ENCODE data around the gene SLC10A6. TPM values are rescaled to one million over a fixed set of nuclear protein-coding genes. Genes with fewer than 3 reads are reported as not detected.

The SLC10A6 gene
- total RNA-seq, 6 experiments from 2014 or later: 0.17 to 0.26 (median 0.19) TPM; not detected in 3

GRCh38 chr4:86835677-86836076 lies 13.5 kb downstream of the SLC10A6 start:
- Histone ChIP-seq H3K36me3 (no peaks in the 10 kb centered on the region), H3K27me3 (no peaks in the 10 kb centered on the region), H3K4me1 (no peaks in the 10 kb centered on the region), H3K4me3 (no peak overlapping the region), H3K9me3 (no peaks in the 10 kb centered on the region), H3K27ac (no peak overlapping the region)
- DNase-seq: no peak
- WGBS (ENCODE audit: insufficient coverage, low coverage, low lambda C conversion rate, missing lambda C conversion rate): 57% methylated on average over 3 of the region's 3 CpGs
- intact Hi-C loops (cut with DNase I): no loop called here
- TF ChIP-seq POLR2A (IDR thresholded peaks at IDR 0.05): no peak
- no peak for ATAC-seq

- H3K27ac ChIP-seq: no peak overlapping the region
- H3K4me1 ChIP-seq: no peaks in the 10 kb centered on the region
- H3K36me3 ChIP-seq: no peaks in the 10 kb centered on the region
- intact Hi-C loops (cut with DNase I): no loop called here
- no peak for DNase-seq
- no peaks in the 10 kb centered on the region for H3K9me3 ChIP-seq
- H3K27me3 ChIP-seq: no peaks in the 10 kb centered on the region
- TF ChIP-seq CTCF (IDR thresholded peaks at IDR 0.05) (no peak), POLR2A (IDR thresholded peaks at IDR 0.05) (no peak)
- WGBS (ENCODE audit: insufficient coverage, low coverage, low lambda C conversion rate, missing lambda C conversion rate): 94% methylated on average over 3 of the region's 3 CpGs
- no peak overlapping the region for H3K4me3 ChIP-seq
- no peak for ATAC-seq
Observed at GRCh38 chr4:86834901-86835300, 14.3 kb downstream of the SLC10A6 start.

- WGBS (ENCODE audit: insufficient coverage, low coverage, low lambda C conversion rate, missing lambda C conversion rate): 100% methylated on average over 1 of the region's 1 CpG
- intact Hi-C loops (cut with DNase I): no loop called here
- TF ChIP-seq POLR2A (IDR thresholded peaks at IDR 0.05) (no peak), CTCF (IDR thresholded peaks at IDR 0.05) (no peak)
- no peaks in the 10 kb centered on the region for H3K27me3 ChIP-seq
- H3K27ac ChIP-seq: no peak overlapping the region
- DNase-seq (no peak), ATAC-seq (no peak)
- H3K4me1 ChIP-seq: no peaks in the 10 kb centered on the region
- H3K9me3 ChIP-seq: no peaks in the 10 kb centered on the region
- no peak overlapping the region for H3K4me3 ChIP-seq
- no peaks in the 10 kb centered on the region for H3K36me3 ChIP-seq
Observed at GRCh38 chr4:86833615-86834014, 15.6 kb downstream of the SLC10A6 start.

- WGBS (ENCODE audit: insufficient coverage, low coverage, low lambda C conversion rate, missing lambda C conversion rate): 72% methylated on average over 4 of the region's 5 CpGs
- Histone ChIP-seq H3K27me3 (no peaks in the 10 kb centered on the region), H3K27ac (no peak overlapping the region), H3K4me3 (no peak overlapping the region), H3K36me3 (no peaks in the 10 kb centered on the region), H3K9me3 (no peaks in the 10 kb centered on the region), H3K4me1 (no peaks in the 10 kb centered on the region)
- no peak for ATAC-seq
- DNase-seq: no peak
- intact Hi-C loops (cut with DNase I): no loop called here
- TF ChIP-seq POLR2A (IDR thresholded peaks at IDR 0.05) (no peak), CTCF (IDR thresholded peaks at IDR 0.05) (no peak)
Observed at GRCh38 chr4:86831262-86832130, 17.7 kb downstream of the SLC10A6 start.

GRCh38 chr4:86825511-86825910 lies 23.7 kb downstream of the SLC10A6 start:
- 71% methylated on average over 3 of the region's 3 CpGs for WGBS (ENCODE audit: insufficient coverage, low coverage, low lambda C conversion rate, missing lambda C conversion rate)
- no peak overlapping the region for H3K4me3 ChIP-seq
- no peak overlapping the region for H3K27ac ChIP-seq

More at GRCh38 chr4:86825511-86825910, 23.7 kb downstream of the SLC10A6 start:
- no peak for TF ChIP-seq POLR2A (IDR thresholded peaks at IDR 0.05)
- no peak for TF ChIP-seq CTCF (IDR thresholded peaks at IDR 0.05)
- Histone ChIP-seq H3K4me1 (no peaks in the 10 kb centered on the region), H3K9me3 (no peaks in the 10 kb centered on the region), H3K27me3 (no peaks in the 10 kb centered on the region), H3K36me3 (no peaks in the 10 kb centered on the region)
- DNase-seq (no peak), ATAC-seq (no peak)
- intact Hi-C loops (cut with DNase I): no loop called here

All from right lobe of liver (tissue), 6 donors.